Upper lobe of left lung (tissue), 4 donors: ENCODE results near the gene ZNF845.

Experiments
- CTCF ChIP-seq, 6 experiments: fragments of 450-650 bp in 4 of 6; fragments of 200-600 bp in 2 of 6; sonication (generic) in 2 of 6; IDR thresholded peaks; one replicate each; pipeline ENCODE4 v1.5.1; 2016 to 2019; ENCODE audit warnings: antibody characterized with exemption in 6 of 6
- POLR2AphosphoS5 ChIP-seq, 2 donors: sonication (generic); formaldehyde crosslinking; IDR thresholded peaks; one replicate each; pipeline ENCODE4 v1.5.1; 2017; ENCODE audit warnings: antibody characterized with exemption in 2 of 2

GRCh38 chr19:53357821-53358581 lies 24.5 kb downstream of the ZNF845 start:
- TF ChIP-seq POLR2AphosphoS5 (IDR thresholded peaks at IDR 0.05) (no peak), CTCF (IDR thresholded peaks at IDR 0.05) (no peak)
